ENCODE measurements around the gene PARD3B.

The PARD3B gene

GRCh38 chr2:204604061-204604460, 58.8 kb downstream of the PARD3B start:
- Histone ChIP-seq H3K27me3 (ENCODE audit: low read length) (no peaks in the 10 kb centered on the region), H4K20me1 (ENCODE audit: low read depth, low read length) (no peaks in the 10 kb centered on the region), H3K9me3 (ENCODE audit: insufficient read depth, low read length) (no peaks in the 10 kb centered on the region), H3K4me2 (ENCODE audit: low read depth, low read length, poor library complexity, severe bottlenecking) (no peak overlapping the region), H3K36me3 (ENCODE audit: low read length) (no peaks in the 10 kb centered on the region), H3K79me2 (ENCODE audit: insufficient read depth, low read length) (no peaks in the 10 kb centered on the region), H3F3A (ENCODE audit: insufficient read depth) (no peaks in the 10 kb centered on the region), H3K27ac (ENCODE audit: low read depth, low read length) (no peak overlapping the region), H3K4me3 (ENCODE audit: insufficient read depth, low read length, poor library complexity, severe bottlenecking) (no peak overlapping the region), H3K9me2 (replicated peaks; ENCODE audit: insufficient read depth, low read length) (no peaks in the 10 kb centered on the region), H2AFZ (ENCODE audit: low read depth, low read length, severe bottlenecking) (no peak overlapping the region), H3K9ac (ENCODE audit: low read length) (no peak overlapping the region)
- TF ChIP-seq CTCF (IDR thresholded peaks at IDR 0.05; ENCODE audit: insufficient read depth, low read length, poor library complexity, severe bottlenecking) (no peak), EZH2phosphoT487 (conservative IDR thresholded peaks at IDR 0.05; ENCODE audit: low read length) (no peak)

- H3K36me3 ChIP-seq (ENCODE audit: low read length), result no peaks in the 10 kb centered on the region
- H3K27me3 ChIP-seq (ENCODE audit: low read length), result no peaks in the 10 kb centered on the region
- no peaks in the 10 kb centered on the region for H4K20me1 ChIP-seq (ENCODE audit: low read depth, low read length)
Observed at GRCh38 chr2:204608237-204608939, 63.1 kb downstream of the PARD3B start.

GRCh38 chr2:204611017-204611631, 65.8 kb downstream of the PARD3B start:
- H4K20me1 ChIP-seq (ENCODE audit: low read depth, low read length), result no peaks in the 10 kb centered on the region
- no peak overlapping the region for H2AFZ ChIP-seq (ENCODE audit: low read depth, low read length, severe bottlenecking)
- H3F3A ChIP-seq (ENCODE audit: insufficient read depth), result no peaks in the 10 kb centered on the region
- no peak overlapping the region for H3K4me2 ChIP-seq (ENCODE audit: low read depth, low read length, poor library complexity, severe bottlenecking)
- H3K9me3 ChIP-seq (ENCODE audit: insufficient read depth, low read length), result no peaks in the 10 kb centered on the region
- H3K27me3 ChIP-seq (ENCODE audit: low read length), result no peaks in the 10 kb centered on the region
- H3K27ac ChIP-seq (ENCODE audit: low read depth, low read length), result no peak overlapping the region
- no peaks in the 10 kb centered on the region for H3K36me3 ChIP-seq (ENCODE audit: low read length)
- TF ChIP-seq CTCF (IDR thresholded peaks at IDR 0.05; ENCODE audit: insufficient read depth, low read length, poor library complexity, severe bottlenecking) (no peak), EZH2phosphoT487 (conservative IDR thresholded peaks at IDR 0.05; ENCODE audit: low read length) (no peak)
- H3K4me3 ChIP-seq (ENCODE audit: insufficient read depth, low read length, poor library complexity, severe bottlenecking), result no peak overlapping the region
- H3K9ac ChIP-seq (ENCODE audit: low read length), result no peak overlapping the region
- no peaks in the 10 kb centered on the region for H3K9me2 ChIP-seq (replicated peaks; ENCODE audit: insufficient read depth, low read length)
- H3K79me2 ChIP-seq (ENCODE audit: insufficient read depth, low read length), result no peaks in the 10 kb centered on the region

More at GRCh38 chr2:204608237-204608939, 63.1 kb downstream of the PARD3B start:
- H3K9me2 ChIP-seq (replicated peaks; ENCODE audit: insufficient read depth, low read length), result no peaks in the 10 kb centered on the region
- H3K4me3 ChIP-seq (ENCODE audit: insufficient read depth, low read length, poor library complexity, severe bottlenecking), result no peak overlapping the region
- no peak overlapping the region for H3K9ac ChIP-seq (ENCODE audit: low read length)
- no peak overlapping the region for H3K4me2 ChIP-seq (ENCODE audit: low read depth, low read length, poor library complexity, severe bottlenecking)
- TF ChIP-seq EZH2phosphoT487 (conservative IDR thresholded peaks at IDR 0.05; ENCODE audit: low read length) (no peak), CTCF (IDR thresholded peaks at IDR 0.05; ENCODE audit: insufficient read depth, low read length, poor library complexity, severe bottlenecking) (no peak)
- H3K9me3 ChIP-seq (ENCODE audit: insufficient read depth, low read length), result no peaks in the 10 kb centered on the region
- no peak overlapping the region for H3K27ac ChIP-seq (ENCODE audit: low read depth, low read length)
- H3F3A ChIP-seq (ENCODE audit: insufficient read depth), result no peaks in the 10 kb centered on the region
- no peak overlapping the region for H2AFZ ChIP-seq (ENCODE audit: low read depth, low read length, severe bottlenecking)
- H3K79me2 ChIP-seq (ENCODE audit: insufficient read depth, low read length), result no peaks in the 10 kb centered on the region

Measured in SU-DHL-6 (cell line).